A549 (cell line): Measurements from ENCODE around the gene SCT.

Source experiments
- CHD2 ChIP-seq: fragments of 150-350 bp; IDR thresholded peaks from 2 replicates; pipeline ENCODE4 v1.6.1; 2014; ENCODE audit warnings: low read length; ENCODE audit not compliant: partially characterized antibody
- CTCF ChIP-seq: fragments of >200 bp; sonication (Bioruptor Twin); formaldehyde crosslinking; IDR thresholded peaks from 3 replicates; pipeline ENCODE4 v1.5.1; 2016
- EP300 ChIP-seq, 2 experiments: fragments of >200 bp; sonication (Bioruptor Twin); formaldehyde crosslinking; IDR thresholded peaks; 2 replicates in 1 of 2; 3 replicates in 1 of 2; pipeline ENCODE4 v1.6.1; 2016 to 2017
- JUNB ChIP-seq: fragments of >200 bp; sonication (Bioruptor Twin); formaldehyde crosslinking; IDR thresholded peaks from 2 replicates; pipeline ENCODE4 v1.6.1; 2016
- KDM1A ChIP-seq: fragments of 200-600 bp; sonication (generic); IDR thresholded peaks from 2 replicates; pipeline ENCODE4 v1.6.1; 2016; ENCODE audit warnings: low read depth, mild to moderate bottlenecking
- PBX3 ChIP-seq: IDR thresholded peaks from 2 replicates; pipeline ENCODE4 v1.6.1; 2012
- POLR2A ChIP-seq: IDR thresholded peaks from 2 replicates; pipeline ENCODE4 v1.6.1; 2012; ENCODE audit warnings: mild to moderate bottlenecking, low read length
- POLR2AphosphoS2 ChIP-seq: conservative IDR thresholded peaks from 2 replicates; pipeline ENCODE4 v1.6.1; 2012; ENCODE audit warnings: low read length, improper control_type of control experiment, inconsistent platforms
- ZC3H11A ChIP-seq: fragments of 450-650 bp; IDR thresholded peaks from 2 replicates; pipeline ENCODE4 v1.6.1; 2014; ENCODE audit warnings: antibody characterized with exemption, mild to moderate bottlenecking
- ZSCAN20 ChIP-seq: fragments of 250-450 bp; sonication (Bioruptor Pico); IDR thresholded peaks from 2 replicates; pipeline ENCODE4 v1.8.0; 2022; ENCODE audit warnings: mild to moderate bottlenecking, moderate library complexity
- TF ChIP-seq, protein P1 (sequence below): fragments of 450-650 bp; IDR thresholded peaks from 2 replicates; pipeline ENCODE4 v1.6.1; 2014; ENCODE audit warnings: antibody characterized with exemption
- TF ChIP-seq, protein P2 (sequence below): IDR thresholded peaks from 2 replicates; pipeline ENCODE4 v1.6.1; 2012; ENCODE audit warnings: low read depth, borderline replicate concordance

GRCh38 chr11:620935-621814 lies 5.8 kb downstream of the SCT start:
- TF ChIP-seq CHD2 (no peak), PBX3 (no peak), KDM1A (no peak), CTCF (no peak), JUNB (no peak), EP300 (IDR thresholded peaks at IDR 0.05) (no peak), ZSCAN20 (no peak), POLR2A (no peak), ZC3H11A (no peak), POLR2AphosphoS2 (no peak)
- TF ChIP-seq, protein P1, sequence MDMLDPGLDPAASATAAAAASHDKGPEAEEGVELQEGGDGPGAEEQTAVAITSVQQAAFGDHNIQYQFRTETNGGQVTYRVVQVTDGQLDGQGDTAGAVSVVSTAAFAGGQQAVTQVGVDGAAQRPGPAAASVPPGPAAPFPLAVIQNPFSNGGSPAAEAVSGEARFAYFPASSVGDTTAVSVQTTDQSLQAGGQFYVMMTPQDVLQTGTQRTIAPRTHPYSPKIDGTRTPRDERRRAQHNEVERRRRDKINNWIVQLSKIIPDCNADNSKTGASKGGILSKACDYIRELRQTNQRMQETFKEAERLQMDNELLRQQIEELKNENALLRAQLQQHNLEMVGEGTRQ, result no peak
- TF ChIP-seq, protein P2, sequence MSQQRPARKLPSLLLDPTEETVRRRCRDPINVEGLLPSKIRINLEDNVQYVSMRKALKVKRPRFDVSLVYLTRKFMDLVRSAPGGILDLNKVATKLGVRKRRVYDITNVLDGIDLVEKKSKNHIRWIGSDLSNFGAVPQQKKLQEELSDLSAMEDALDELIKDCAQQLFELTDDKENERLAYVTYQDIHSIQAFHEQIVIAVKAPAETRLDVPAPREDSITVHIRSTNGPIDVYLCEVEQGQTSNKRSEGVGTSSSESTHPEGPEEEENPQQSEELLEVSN, result no peak
